Hepatocyte (in vitro differentiated cells): Measurements from ENCODE around the gene IL1RAPL2.

ENCODE experiments used
- CTCF ChIP-seq: fragments of 200-600 bp; sonication (generic); IDR thresholded peaks from 2 replicates; pipeline ENCODE4 v1.5.1; 2016; ENCODE audit warnings: antibody characterized with exemption, mild to moderate bottlenecking; ENCODE audit not compliant: poor library complexity
- EZH2 ChIP-seq: fragments of 200-600 bp; sonication (generic); IDR thresholded peaks from 2 replicates; pipeline ENCODE4 v1.6.1; 2016; ENCODE audit warnings: antibody characterized with exemption, mild to moderate bottlenecking, borderline replicate concordance
- EZH2phosphoT487 ChIP-seq: fragments of 200-600 bp; sonication (generic); IDR thresholded peaks from one replicate; pipeline ENCODE4 v1.6.1; 2018; ENCODE audit warnings: antibody characterized with exemption, mild to moderate bottlenecking, low read depth, moderate library complexity; ENCODE audit not compliant: unreplicated experiment, severe bottlenecking

- no peak for TF ChIP-seq EZH2
- TF ChIP-seq CTCF = no peak
- TF ChIP-seq EZH2phosphoT487 = no peak
Measured at GRCh38 chrX:104749951-104750610, 184.1 kb downstream of the IL1RAPL2 start.
